ENCODE results near the gene BATF. TPM values are rescaled to one million over a fixed set of nuclear protein-coding genes. Genes with fewer than 3 reads are reported as not detected.

The BATF gene
- total RNA-seq, 1 donor from 2014 or later, result 160 TPM

GRCh38 chr14:75553761-75554364, 31.6 kb downstream of the BATF start:
- ATAC-seq (ENCODE audit: low read depth), result no peak
- Mint-ChIP-seq H3K4me1 (peaks cover 41% of the 10 kb centered on the region), H3K27ac (no peak overlapping the region), H3K4me3 (no peak overlapping the region), H3K27me3 (no peaks in the 10 kb centered on the region), H3K9me3 (no peaks in the 10 kb centered on the region), H3K36me3 (ENCODE audit: low read depth) (peaks cover 4% of the 10 kb centered on the region)
- DNase-seq, result no peak
- no peak for TF ChIP-seq CTCF (IDR thresholded peaks at IDR 0.05)
- CTCF ChIA-PET, result interaction anchor here (0.9 to 2.4 kb wide), 3 partner anchors 8 to 65 kb away, joined by 4 to 24 read pairs (median 9); no protein-coding TSS in a partner anchor
- POLR2A ChIA-PET, result interaction anchor here (3.0 kb wide), 1 partner anchor 12 kb away, joined by 17 read pairs; no protein-coding TSS in a partner anchor
- intact Hi-C loops (cut with micrococcal nuclease), result no loop called here

- H3K9me3 Mint-ChIP-seq, result no peaks in the 10 kb centered on the region
- DNase-seq, result no peak
- no peak for ATAC-seq (ENCODE audit: low read depth)
- no peaks in the 10 kb centered on the region for H3K27me3 Mint-ChIP-seq
- CTCF ChIA-PET, result interaction anchor here (0.9 kb wide), 1 partner anchor 30 kb away, joined by 4 read pairs; no protein-coding TSS in a partner anchor
- H3K27ac Mint-ChIP-seq, result no peak overlapping the region
- POLR2A ChIA-PET, result no interaction called here
- H3K4me3 Mint-ChIP-seq, result no peak overlapping the region
- no peaks in the 10 kb centered on the region for H3K36me3 Mint-ChIP-seq (ENCODE audit: low read depth)
- H3K4me1 Mint-ChIP-seq, result peaks cover 36% of the 10 kb centered on the region
- intact Hi-C loops (cut with micrococcal nuclease), result no loop called here
- no peak for TF ChIP-seq CTCF (IDR thresholded peaks at IDR 0.05)
These were observed 32.2 kb downstream of the BATF start for GRCh38 chr14:75554482-75554881.

- ChIA-PET CTCF (no interaction called here), POLR2A (interaction anchor here (0.6 kb wide), 1 partner anchor 8 kb away, joined by 7 read pairs; no protein-coding TSS in a partner anchor)
- Mint-ChIP-seq H3K36me3 (ENCODE audit: low read depth) (no peaks in the 10 kb centered on the region), H3K27ac (no peak overlapping the region), H3K9me3 (no peaks in the 10 kb centered on the region), H3K4me1 (peaks cover 37% of the 10 kb centered on the region), H3K4me3 (no peak overlapping the region), H3K27me3 (no peaks in the 10 kb centered on the region)
- ATAC-seq (ENCODE audit: low read depth), result no peak
- TF ChIP-seq CTCF (IDR thresholded peaks at IDR 0.05), result no peak
- DNase-seq, result no peak
- intact Hi-C loops (cut with micrococcal nuclease), result no loop called here
These were observed 36.2 kb downstream of the BATF start for GRCh38 chr14:75558440-75558839.

GRCh38 chr14:75559045-75559444, 36.8 kb downstream of the BATF start:
- CTCF ChIA-PET, result interaction anchor here (0.9 to 4.1 kb wide), 8 partner anchors 11 to 250 kb away, joined by 3 to 42 read pairs (median 14); no protein-coding TSS in a partner anchor
- Mint-ChIP-seq H3K36me3 (ENCODE audit: low read depth) (no peaks in the 10 kb centered on the region), H3K4me1 (peaks cover 37% of the 10 kb centered on the region), H3K27me3 (no peaks in the 10 kb centered on the region), H3K27ac (peak overlapping the region; percentile 41), H3K9me3 (no peaks in the 10 kb centered on the region), H3K4me3 (no peak overlapping the region)
- TF ChIP-seq CTCF (IDR thresholded peaks at IDR 0.05), result no peak
- no peak for ATAC-seq (ENCODE audit: low read depth)
- POLR2A ChIA-PET, result interaction anchor here (1.0 to 2.5 kb wide), 5 partner anchors 10 to 44 kb away, joined by 3 to 16 read pairs (median 6); no protein-coding TSS in a partner anchor
- intact Hi-C loops (cut with micrococcal nuclease), result no loop called here
- DNase-seq, result no peak

- H3K36me3 Mint-ChIP-seq (ENCODE audit: low read depth), result no peaks in the 10 kb centered on the region
- no peak for TF ChIP-seq CTCF (IDR thresholded peaks at IDR 0.05)
- ATAC-seq (ENCODE audit: low read depth), result peak; percentile 49
- no peak overlapping the region for H3K4me3 Mint-ChIP-seq
- intact Hi-C loops (cut with micrococcal nuclease), result loop anchor here (2.0 to 5.0 kb wide), 3 partner anchors 37 to 427 kb away; partner anchors contain the start of gene BATF
- POLR2A ChIA-PET, result interaction anchor here (1.0 to 2.5 kb wide), 7 partner anchors 10 to 44 kb away, joined by 3 to 16 read pairs (median 4); no protein-coding TSS in a partner anchor
- no peaks in the 10 kb centered on the region for H3K9me3 Mint-ChIP-seq
- H3K27ac Mint-ChIP-seq, result peak overlapping the region; percentile 72
- H3K4me1 Mint-ChIP-seq, result peaks cover 37% of the 10 kb centered on the region
- no peaks in the 10 kb centered on the region for H3K27me3 Mint-ChIP-seq
- no peak for DNase-seq
- CTCF ChIA-PET, result interaction anchor here (0.8 to 4.1 kb wide), 13 partner anchors 12 to 257 kb away, joined by 3 to 42 read pairs (median 13); partner anchors contain the start of gene FLVCR2
These were observed 37.4 kb downstream of the BATF start for GRCh38 chr14:75559451-75560222.
